HG03571 (cell line): ENCODE data around the gene SNHG17.
"Not testable (repeated sequence)": the region's sequence is repeated elsewhere in the genome, so short reads cannot be mapped to it uniquely, and the experiment has no call there.

Experiments used
- ATAC-seq: cut with Tn5 transposase; IDR thresholded peaks from one replicate; pipeline ENCODE4 v1.9.1; 2021; ENCODE audit not compliant: unreplicated experiment

The SNHG17 gene

DNA sequence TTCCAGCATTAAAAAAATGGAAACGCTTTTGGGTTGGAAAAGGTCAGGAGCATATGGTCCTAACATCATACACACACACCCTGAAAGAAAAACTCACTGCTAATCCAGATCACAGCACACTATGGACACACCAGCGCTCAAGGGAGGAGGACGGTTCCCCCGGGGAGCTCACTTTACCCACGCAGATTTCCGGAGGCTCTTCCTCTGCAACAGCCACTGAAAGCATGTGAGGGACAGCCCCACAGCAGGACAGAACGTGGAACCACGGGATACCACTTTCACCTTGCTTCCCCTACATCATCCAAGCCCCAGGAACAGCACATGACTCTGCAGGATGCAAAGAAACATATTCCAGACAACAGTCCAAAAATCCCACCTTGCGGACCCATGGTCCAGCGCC is 13.2 kb downstream of the SNHG17 start:
- no peak for ATAC-seq

DNA sequence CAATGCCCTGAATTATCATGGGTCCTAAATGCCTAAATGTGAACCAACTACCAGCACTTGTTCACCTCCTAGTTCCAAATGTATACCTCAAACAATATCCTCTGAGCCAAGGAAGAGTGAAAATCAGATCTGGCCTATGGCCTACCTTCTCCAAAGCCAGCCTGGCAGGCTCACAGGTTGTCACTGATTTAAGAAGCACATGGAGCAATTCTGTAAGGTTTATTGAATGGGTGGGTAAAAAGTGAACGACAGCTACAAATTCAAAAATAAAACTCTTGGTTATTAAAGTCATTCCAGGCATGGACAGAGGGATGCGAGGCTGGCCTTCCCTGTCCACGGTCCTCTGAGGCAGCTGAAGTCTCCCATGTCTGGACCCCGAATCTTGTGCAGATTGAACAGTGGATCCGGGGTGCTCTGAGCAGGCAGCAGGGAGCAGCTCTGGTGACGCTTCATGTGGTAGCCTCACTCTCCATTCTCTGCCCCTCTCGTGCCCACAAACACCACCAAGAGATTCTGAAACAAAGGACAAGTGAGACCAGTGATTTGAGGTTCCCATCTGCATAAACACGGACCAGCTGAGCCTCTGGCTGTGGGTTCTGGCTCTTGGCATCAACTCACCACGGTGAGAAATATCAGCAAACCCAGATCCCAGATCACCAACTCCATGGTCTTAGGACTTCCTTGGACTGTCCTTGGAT is 14.6 kb downstream of the SNHG17 start:
- no peak for ATAC-seq

DNA sequence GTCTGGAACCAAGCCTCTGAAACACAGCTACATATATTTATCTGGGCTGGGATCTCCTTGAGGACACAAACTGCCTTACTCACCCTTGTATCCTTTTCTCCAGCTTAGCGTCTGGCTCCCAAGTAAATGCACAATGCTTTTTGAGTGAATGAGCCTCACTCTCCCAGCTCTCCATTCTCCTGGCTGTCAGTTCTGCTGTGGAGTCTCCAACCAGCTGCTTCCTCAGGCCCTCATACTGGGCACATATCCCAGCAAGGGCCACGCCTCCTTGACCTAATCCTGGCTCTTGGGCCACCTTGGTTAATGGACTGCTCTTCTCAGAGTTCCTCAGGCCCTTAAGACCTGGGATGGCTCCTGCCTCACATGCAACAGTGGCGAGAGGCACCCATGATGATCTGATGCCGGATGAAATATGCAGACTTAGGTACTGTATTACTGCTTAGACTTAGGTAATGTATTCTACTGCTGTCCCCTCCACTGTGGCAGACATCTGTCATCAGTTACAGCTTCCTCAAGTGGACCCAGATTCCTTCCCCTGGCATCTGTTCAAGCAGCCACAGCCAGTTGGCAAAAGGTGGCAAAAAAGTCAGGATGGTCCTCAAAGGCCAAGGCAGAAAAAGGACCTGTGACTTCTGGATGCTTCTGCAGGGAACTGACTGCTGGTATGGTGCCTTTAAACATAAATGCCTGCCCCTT is 16.5 kb downstream of the SNHG17 start:
- no peak for ATAC-seq

DNA sequence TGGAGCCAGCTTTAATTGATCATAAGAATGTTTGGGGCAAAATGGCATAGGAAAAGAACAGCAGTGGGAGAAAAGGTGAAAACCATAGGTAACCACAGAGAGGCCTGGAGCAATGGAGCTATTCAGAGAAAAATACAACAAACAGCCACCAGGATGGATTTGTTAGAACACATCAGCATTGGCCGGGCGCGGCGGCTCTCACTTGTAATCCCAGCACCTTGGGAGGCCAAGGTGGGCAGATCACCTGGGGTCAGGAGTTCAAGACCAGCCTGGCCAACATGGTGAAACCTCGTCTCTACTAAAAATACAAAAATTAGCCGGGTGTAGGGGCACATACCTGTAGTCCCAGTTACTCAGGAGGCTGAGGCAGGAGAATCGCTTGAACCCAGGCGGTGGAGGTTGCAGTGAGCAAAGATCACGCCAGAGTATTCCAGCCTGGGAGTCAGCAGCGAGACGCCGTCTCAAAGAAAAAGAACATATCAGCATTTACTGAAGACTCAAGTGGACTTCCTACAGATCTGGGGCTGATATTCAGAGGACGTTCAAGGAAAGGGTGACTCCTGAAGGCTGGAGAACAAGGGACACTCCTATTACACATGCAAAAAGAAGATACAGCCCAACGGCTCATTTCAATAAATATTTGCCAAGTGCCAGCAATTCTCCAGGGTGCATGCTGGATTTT is 20.2 kb downstream of the SNHG17 start:
- no peak for ATAC-seq

DNA sequence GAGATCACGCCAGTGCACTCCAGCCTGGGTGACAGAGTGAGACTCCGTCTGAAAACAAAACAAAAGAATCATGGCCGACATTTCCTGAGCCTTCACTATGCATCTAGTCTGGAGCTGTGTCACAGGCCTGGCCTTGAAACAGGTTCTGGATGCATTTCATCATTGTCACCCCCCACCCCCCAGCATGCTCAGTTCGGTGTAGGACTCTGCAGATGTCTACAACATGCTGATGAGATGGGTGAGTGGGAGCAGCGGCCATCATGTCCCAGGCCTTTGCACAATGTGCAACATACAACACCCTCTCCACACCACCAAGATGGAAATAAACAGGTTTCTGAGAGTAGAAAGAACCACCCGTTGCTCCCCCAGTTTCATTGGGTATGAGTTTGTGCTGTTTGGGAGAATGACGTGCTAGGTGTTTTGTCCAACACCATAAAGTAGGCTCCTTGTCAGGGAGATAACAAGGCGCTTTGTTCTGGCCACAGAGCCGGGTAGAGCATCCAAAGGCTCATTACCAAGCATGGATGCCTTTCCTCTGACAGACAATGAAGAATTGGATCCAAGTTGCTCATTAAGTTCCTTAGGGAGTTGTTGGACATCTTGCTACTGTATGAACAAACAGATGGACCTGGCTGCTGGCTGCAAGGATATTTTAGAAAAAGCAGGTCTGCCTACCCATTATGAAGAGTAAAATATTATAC is 22.1 kb downstream of the SNHG17 start:
- no peak for ATAC-seq

DNA sequence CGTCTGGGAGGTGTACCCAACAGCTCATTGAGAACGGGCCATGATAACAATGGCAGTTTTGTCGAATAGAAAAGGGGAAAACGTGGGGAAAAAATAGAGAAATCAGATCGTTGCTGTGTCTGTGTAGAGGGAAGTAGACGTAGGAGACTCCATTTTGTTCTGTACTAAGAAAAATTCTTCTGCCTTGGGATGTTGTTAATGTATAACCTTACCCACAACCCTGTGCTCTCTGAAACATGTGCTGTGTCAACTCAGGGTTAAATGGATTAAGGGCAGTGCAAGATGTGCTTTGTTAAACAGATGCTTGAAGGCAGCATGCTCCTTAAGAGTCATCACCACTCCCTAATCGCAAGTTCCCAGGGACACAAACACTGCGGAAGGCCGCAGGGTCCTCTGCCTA is 27.3 kb downstream of the SNHG17 start:
- not testable (repeated sequence) for ATAC-seq

DNA sequence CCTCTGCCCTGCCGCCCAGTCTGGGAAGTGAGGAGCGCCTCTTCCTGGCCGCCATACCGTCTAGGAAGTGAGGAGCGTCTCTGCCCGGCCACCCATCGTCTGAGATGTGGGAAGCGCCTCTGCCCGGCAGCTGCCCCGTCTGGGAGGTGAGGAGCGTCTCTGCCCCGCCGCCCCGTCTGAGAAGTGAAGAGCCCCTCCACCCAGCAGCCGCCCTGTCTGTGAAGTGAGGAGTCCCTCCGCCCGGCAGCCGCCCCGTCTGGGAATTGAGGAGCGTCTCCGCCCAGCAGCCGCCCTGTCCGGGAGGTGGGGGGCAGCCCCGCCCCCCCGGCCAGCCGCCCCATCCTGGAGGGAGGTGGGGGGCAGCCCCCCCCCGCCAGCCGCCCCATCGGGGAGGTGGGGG is 27.8 kb downstream of the SNHG17 start:
- ATAC-seq = no peak

DNA sequence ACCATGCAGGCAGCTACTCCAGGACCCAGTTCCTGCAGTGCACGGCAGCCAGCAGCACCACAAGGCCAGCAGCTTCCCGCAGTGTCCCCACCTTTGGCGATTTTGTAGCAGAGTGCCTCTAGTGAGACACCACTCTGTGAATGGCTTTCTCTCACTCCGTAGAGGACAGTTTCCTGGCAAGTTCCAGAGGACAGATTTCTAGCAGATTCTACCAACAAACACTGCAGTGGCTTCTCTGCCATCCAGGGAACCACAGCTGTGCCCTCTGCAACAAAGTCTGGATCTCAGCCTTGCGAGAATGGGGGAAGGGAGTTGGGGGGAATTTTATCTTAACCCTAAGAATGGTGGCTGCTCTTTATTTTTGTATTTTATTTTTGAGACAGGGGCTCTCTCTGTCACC is 28.7 kb downstream of the SNHG17 start:
- ATAC-seq = no peak

DNA sequence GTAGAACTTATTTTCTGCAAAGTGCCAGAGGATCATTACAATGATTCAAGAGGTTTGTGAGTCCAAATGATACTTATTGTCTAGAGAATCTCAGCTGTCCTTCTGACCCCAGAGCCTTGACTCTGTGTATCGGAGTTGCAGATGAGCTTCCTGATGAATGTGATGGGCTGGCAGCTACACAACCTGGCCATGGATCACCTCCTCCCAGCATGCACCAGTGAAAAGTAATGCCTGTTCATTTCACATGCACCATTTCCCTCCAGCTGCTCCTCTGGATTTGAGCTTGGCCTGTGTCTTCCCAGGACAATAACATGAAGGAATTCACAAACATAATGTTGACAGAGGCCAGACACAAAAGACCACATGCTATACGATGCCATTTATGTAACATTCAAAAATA is 30.0 kb downstream of the SNHG17 start:
- ATAC-seq = no peak

DNA sequence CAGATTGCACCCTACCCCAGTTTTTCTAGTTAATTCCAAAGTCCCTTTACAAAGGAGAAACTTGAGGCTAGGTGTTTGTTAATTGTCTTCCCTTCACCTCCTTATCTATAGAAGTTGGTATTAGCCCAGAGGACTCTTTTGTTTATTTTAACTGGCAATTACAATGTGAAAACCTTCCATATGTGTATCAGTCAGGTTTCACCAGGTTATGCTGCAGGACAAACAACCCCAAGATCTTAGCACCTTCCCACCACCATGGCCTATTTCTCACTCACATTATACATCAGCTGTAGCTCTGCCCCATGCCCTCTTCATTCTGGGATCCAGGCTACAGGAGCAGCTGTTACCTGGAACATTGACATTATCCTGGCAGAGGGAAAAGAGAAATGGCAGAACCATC is 31.1 kb downstream of the SNHG17 start:
- no peak for ATAC-seq

DNA sequence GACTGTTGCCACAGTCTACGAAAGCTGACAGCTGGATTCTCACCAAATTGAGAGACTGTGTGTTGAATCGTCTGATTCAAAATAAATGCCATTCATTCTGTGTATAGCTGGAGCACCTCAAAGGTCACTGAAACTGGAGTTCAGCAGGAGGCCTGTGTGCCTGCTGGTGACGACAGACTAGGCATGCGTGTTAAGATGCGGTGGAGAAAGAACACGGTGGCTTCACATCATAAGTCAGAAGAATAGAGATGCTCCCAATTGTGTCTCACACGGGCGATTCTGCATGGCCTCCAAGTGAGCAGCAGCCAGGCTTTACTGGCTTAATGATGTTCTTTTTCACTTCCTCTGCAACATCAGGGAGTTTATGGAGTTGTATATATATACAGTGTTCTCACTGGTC is 32.3 kb downstream of the SNHG17 start:
- ATAC-seq = no peak

DNA sequence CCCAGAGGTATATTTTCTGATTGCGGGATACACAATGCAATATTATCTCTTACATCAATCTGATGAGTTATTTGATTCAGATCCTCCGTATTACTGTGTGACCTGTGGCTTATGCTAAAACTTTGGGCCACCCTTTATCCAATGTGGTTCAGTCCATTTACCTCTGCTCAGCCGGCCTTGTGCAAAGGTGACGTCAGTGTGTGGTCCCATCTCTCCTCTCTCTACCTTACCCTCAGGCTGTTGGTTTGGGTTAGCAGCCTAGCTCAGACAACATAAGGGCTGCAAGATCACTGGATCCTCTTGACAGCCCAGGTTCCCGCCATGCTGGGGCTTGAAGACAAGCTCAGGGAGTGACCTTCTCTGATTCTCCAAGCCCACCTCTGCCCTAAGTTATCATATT is 33.0 kb downstream of the SNHG17 start:
- ATAC-seq = no peak

DNA sequence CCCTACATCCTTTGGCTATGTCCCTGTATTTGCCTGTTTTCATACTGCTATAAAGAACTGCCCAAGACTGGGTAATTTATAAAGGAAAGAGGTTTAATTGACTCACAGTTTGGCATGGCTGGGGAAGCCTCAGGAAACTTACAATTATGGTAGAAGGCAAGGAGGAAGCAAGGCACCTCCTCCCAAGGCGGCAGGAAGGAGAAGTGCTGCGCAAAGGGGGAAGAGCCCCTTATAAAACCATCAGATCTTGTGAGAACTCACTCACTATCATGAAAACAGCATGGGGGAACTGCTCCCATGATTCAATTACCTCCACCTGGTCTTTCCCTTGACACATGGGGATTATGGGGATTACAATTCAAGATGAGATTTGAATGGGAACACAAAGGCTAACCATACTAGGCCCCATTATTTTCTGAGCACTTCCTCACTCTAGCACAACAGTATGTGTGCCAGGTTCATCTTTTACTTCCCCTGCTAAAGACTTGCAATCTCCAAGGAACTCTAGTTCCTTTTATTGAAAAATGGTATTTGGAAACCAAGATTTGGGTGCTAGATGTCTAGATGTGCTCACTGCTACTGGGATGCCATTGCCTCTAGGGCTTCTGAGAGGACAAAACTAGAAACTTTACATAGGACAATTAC is 39.3 kb downstream of the SNHG17 start:
- ATAC-seq = not testable (repeated sequence)

DNA sequence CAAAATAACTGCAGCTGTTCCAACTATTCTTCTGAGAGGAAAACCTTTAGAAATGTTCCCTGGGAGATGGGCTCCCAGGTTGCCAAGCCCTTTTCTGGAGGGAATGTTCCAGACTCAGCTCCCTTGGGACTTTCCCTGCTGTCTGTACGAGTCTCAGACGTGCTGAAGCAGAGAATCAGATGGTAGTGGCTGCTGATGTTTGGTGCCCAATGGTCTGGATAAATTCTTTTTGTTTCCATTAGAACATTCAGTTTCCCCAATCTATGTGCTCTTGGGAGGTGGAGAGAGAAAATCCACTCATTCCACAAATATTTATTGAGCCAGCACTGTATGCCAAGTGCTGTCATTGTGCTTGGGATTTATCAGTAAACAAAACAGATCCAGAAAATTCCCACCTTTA is 40.0 kb downstream of the SNHG17 start:
- ATAC-seq = no peak

DNA sequence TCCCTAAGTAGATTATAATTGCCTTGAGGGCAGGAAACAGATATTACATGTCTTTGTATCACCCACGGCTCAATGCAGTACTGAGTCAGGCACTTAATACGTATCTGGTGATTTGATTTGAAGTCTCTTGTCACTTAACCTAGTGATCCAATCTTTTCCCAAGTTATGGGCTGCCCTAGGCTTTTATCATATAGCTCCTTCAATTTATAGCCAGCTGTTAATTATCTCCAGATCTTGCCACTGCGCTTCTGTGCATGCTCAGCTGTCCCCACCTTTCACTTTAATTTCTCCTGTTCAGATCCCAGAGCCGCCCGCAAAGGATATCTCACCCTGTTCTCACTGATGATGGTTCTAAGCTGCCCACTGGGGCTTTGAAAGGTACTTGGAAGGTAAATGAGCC is 41.9 kb downstream of the SNHG17 start:
- no peak for ATAC-seq

DNA sequence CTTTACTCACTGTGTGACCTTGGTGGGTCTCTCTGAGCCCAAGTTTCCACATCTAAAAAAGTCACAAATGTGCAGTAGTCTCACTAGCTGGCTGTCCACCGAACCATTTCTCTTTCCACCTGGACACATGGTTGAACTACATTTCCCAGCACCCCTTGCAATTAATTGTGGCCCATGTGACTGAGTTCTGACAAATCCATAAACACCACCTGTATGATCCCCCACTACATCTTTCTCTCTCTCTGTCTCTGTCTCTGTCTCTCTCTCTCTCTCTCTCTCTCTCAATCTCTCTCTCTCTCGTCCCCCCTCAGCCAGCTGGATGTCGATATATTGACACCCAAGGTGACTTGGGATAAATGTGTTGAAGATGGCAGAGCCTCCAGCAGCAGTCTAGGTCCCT is 42.8 kb downstream of the SNHG17 start:
- no peak for ATAC-seq

DNA sequence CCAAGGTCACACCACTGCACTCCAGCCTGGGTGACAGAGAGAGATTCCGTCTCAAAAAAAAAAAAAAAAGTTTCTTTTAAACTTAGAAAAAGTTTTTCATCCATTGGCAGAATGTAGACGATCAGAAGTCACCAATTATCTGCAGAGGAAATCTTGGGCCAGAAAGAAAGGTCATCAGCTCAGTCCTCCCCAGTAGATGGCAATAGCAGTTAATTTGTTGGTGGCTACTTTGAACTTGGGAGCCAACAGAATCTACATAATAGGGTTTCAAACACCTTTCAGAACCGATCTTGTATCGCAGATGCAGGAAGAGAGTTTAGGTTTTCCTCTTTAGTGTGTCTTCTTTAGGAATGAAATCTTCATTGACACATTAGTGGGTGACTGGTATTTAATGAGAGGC is 47.2 kb downstream of the SNHG17 start:
- ATAC-seq = no peak

DNA sequence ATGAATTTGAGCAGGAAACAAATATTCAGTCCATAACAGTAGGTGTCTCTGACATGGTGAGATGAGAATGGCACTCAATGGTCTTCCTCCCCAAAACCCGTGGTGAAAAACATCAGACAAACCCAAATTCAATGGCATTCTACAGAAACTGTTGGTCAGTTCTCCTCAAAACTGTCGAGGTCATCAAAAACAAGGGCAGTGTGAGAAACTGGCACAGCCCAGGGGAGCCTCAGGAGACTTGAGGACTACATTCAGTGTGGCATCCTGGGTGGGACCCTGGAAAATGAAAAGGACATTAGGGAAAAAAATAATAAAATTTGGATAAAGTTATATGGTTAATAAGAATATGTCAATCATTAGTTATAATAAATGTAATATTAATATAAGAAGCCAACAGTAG is 48.3 kb downstream of the SNHG17 start:
- no peak for ATAC-seq

DNA sequence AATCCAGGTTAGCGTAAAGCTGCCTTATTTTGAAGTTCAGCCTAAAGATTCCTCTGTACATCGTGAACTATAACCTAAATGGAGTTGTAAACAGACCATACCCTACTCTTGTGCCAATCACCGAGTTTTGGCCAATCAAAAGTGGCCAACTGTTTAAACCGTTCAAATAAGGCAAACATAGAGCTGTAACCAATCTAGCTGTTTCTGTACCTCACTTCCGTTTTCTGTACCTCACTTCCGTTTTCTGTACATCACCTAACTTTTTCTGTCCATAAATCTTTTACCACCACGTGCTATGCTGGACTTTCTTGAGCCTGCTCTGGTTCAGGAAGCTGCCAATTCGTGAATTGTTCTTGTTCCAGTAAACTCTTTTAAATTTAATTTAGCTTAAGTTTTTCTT is 49.1 kb downstream of the SNHG17 start:
- ATAC-seq = no peak

DNA sequence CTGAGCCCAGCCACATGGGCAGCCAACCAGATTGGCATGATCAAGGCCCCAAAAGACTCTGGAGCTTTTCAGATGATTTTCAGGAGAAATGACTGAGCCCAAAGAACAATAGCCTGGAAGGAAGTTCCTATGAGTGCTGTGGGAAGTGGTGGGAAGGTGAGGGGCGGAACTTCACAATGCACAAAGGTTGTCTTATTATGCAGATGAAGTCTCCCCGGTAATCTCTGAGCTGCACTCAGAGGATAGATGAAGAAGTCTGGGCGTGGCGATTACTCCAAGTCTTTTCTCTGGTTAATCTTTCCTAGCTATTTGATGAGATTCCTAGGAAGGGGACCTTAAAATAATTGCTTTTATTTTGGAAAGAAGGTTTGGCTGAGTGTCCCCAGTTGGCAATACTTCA is 52.0 kb downstream of the SNHG17 start:
- no peak for ATAC-seq

DNA sequence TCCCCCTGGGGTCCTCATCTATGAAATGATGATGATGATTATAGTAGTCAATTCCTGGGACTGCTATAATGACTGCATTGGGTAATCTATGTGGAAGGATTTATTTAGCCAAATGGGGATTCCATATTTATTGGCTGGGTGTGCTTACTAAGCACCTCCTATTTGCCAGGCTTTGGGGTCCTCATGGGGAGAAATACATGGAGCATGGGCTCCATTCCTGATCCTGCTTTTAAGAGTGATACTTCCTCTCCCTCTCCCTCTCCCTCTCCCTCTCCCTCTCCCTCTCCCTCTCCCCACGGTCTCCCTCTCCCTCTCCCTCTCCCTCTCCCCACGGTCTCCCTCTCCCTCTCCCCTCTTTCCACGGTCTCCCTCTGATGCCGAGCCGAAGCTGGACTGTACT is 57.3 kb downstream of the SNHG17 start:
- ATAC-seq = not testable (repeated sequence)
